SK-N-SH treated with all-trans-retinoic acid at 6 μM for 48 hours (cell line): Measurements from ENCODE around the gene RBM38.

Experiments used
- ATAC-seq: fragments of 200-7000 bp; cut with Tn5 transposase; 3 replicates; pipeline ENCODE4 v1.9.1; 2020; ENCODE audit warnings: mild to moderate bottlenecking, moderate library complexity
- BACH2 ChIP-seq: fragments of 250-450 bp; sonication (Bioruptor Pico); IDR thresholded peaks from 2 replicates; pipeline ENCODE4 v1.9.0; 2021; ENCODE audit warnings: mild to moderate bottlenecking, borderline replicate concordance
- ISL1 ChIP-seq: fragments of 250-450 bp; sonication (Bioruptor Pico); IDR thresholded peaks from 2 replicates; pipeline ENCODE4 v2.1.2; 2022; ENCODE audit warnings: mild to moderate bottlenecking, moderate library complexity
- OSR1 ChIP-seq: fragments of 250-450 bp; sonication (Bioruptor Pico); IDR thresholded peaks from 2 replicates; pipeline ENCODE4 v1.8.0; 2022; ENCODE audit warnings: moderate library complexity, mild to moderate bottlenecking, inconsistent platforms
- RARB ChIP-seq: fragments of 250-450 bp; sonication (Bioruptor Pico); IDR thresholded peaks from 2 replicates; pipeline ENCODE4 v1.8.0; 2021; ENCODE audit warnings: mild to moderate bottlenecking, moderate library complexity
- SNAI2 ChIP-seq: fragments of 250-450 bp; sonication (Bioruptor Pico); IDR thresholded peaks from 2 replicates; pipeline ENCODE4 v1.5.0; 2020; ENCODE audit warnings: mild to moderate bottlenecking, moderate library complexity
- TCF4 ChIP-seq: fragments of 250-450 bp; sonication (Bioruptor Pico); IDR thresholded peaks from 2 replicates; pipeline ENCODE4 v1.8.0; 2021; ENCODE audit warnings: mild to moderate bottlenecking, moderate library complexity, borderline replicate concordance
- TOX ChIP-seq: fragments of 250-450 bp; sonication (Bioruptor Pico); IDR thresholded peaks from 2 replicates; pipeline ENCODE4 v1.8.0; 2021; ENCODE audit warnings: mild to moderate bottlenecking, moderate library complexity, borderline replicate concordance
- ZC3H10 ChIP-seq: fragments of 250-450 bp; sonication (Bioruptor Pico); IDR thresholded peaks from 2 replicates; pipeline ENCODE4 v1.5.1; 2021; ENCODE audit warnings: mild to moderate bottlenecking, moderate library complexity
- ZFP30 ChIP-seq: fragments of 450-650 bp; formaldehyde crosslinking; IDR thresholded peaks from 2 replicates; pipeline ENCODE4 v1.5.0; 2022; ENCODE audit warnings: mild to moderate bottlenecking, moderate library complexity
- ZNF565 ChIP-seq: fragments of 450-650 bp; formaldehyde crosslinking; conservative IDR thresholded peaks from 2 replicates; pipeline ENCODE4 v1.5.0; 2020; ENCODE audit warnings: low read depth, mild to moderate bottlenecking, moderate library complexity
- TF ChIP-seq, protein P1 (sequence below): fragments of 250-450 bp; sonication (Bioruptor Pico); IDR thresholded peaks from 2 replicates; pipeline ENCODE4 v1.8.0; 2021; ENCODE audit warnings: low read depth, mild to moderate bottlenecking, moderate library complexity, borderline replicate concordance
- TF ChIP-seq, protein P2 (sequence below): fragments of 250-450 bp; sonication (Bioruptor Pico); IDR thresholded peaks from 2 replicates; pipeline ENCODE4 v1.5.1; 2021; ENCODE audit warnings: mild to moderate bottlenecking, moderate library complexity
- TF ChIP-seq, protein P3 (sequence below): fragments of 250-450 bp; sonication (Bioruptor Pico); IDR thresholded peaks from 2 replicates; pipeline ENCODE4 v1.5.0; 2020; ENCODE audit warnings: mild to moderate bottlenecking, moderate library complexity
- TF ChIP-seq, protein P4 (sequence below): fragments of 250-450 bp; sonication (Bioruptor Pico); IDR thresholded peaks from 2 replicates; pipeline ENCODE4 v1.8.0; 2020; ENCODE audit warnings: mild to moderate bottlenecking, moderate library complexity, borderline replicate concordance

Gene RBM38

DNA sequence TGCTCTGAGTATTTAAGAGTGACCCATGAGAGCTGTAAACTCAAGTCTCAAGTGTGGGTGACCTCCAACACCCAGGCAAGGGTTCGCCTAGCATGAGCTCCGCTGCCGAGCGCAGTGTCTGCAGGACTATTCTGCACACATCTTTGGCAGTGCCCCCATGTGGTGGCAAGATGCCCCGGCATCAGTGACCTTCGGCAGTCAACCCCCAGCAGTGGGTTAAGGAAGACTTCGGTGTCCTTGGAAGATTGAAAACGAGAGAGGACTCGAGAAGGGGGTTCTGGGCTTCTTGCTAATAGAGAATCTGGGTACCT is 43.1 kb downstream of the RBM38 start:
- TF ChIP-seq, protein P1, sequence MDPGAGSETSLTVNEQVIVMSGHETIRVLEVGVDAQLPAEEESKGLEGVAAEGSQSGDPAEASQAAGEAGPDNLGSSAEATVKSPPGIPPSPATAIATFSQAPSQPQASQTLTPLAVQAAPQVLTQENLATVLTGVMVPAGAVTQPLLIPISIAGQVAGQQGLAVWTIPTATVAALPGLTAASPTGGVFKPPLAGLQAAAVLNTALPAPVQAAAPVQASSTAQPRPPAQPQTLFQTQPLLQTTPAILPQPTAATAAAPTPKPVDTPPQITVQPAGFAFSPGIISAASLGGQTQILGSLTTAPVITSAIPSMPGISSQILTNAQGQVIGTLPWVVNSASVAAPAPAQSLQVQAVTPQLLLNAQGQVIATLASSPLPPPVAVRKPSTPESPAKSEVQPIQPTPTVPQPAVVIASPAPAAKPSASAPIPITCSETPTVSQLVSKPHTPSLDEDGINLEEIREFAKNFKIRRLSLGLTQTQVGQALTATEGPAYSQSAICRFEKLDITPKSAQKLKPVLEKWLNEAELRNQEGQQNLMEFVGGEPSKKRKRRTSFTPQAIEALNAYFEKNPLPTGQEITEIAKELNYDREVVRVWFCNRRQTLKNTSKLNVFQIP (CRISPR knock-in tag), result no peak
- no peak for TF ChIP-seq OSR1
- TF ChIP-seq SNAI2 (CRISPR knock-in tag), result no peak
- TF ChIP-seq TOX, result no peak
- TF ChIP-seq ZFP30 (CRISPR knock-in tag), result no peak
- TF ChIP-seq BACH2 (CRISPR knock-in tag), result no peak
- TF ChIP-seq, protein P2, sequence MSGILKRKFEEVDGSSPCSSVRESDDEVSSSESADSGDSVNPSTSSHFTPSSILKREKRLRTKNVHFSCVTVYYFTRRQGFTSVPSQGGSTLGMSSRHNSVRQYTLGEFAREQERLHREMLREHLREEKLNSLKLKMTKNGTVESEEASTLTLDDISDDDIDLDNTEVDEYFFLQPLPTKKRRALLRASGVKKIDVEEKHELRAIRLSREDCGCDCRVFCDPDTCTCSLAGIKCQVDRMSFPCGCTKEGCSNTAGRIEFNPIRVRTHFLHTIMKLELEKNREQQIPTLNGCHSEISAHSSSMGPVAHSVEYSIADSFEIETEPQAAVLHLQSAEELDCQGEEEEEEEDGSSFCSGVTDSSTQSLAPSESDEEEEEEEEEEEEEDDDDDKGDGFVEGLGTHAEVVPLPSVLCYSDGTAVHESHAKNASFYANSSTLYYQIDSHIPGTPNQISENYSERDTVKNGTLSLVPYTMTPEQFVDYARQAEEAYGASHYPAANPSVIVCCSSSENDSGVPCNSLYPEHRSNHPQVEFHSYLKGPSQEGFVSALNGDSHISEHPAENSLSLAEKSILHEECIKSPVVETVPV (CRISPR knock-in tag), result no peak
- ATAC-seq, result no peak; the same call in 2 of the 3 replicates

DNA sequence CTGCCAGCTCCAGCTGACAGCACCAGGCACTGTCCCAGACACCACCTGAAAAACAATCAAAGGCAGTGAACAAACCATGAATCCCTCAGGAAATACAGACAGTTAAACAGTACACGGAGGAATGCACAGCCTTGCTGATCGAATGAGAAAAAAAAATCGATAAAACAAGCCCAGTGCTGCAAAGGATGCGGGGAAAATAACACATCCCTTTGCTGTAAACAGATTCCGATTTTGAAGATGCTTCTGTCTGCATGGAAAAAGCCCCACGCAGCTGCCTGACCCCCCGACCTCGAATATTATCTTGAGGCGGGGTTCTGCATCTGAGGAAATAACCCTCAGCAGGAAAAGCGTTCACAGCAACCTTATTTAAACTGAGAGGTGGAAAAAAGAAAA is 43.9 kb downstream of the RBM38 start:
- TF ChIP-seq TOX (no peak), TCF4 (CRISPR knock-in tag) (no peak)
- TF ChIP-seq, protein P3, sequence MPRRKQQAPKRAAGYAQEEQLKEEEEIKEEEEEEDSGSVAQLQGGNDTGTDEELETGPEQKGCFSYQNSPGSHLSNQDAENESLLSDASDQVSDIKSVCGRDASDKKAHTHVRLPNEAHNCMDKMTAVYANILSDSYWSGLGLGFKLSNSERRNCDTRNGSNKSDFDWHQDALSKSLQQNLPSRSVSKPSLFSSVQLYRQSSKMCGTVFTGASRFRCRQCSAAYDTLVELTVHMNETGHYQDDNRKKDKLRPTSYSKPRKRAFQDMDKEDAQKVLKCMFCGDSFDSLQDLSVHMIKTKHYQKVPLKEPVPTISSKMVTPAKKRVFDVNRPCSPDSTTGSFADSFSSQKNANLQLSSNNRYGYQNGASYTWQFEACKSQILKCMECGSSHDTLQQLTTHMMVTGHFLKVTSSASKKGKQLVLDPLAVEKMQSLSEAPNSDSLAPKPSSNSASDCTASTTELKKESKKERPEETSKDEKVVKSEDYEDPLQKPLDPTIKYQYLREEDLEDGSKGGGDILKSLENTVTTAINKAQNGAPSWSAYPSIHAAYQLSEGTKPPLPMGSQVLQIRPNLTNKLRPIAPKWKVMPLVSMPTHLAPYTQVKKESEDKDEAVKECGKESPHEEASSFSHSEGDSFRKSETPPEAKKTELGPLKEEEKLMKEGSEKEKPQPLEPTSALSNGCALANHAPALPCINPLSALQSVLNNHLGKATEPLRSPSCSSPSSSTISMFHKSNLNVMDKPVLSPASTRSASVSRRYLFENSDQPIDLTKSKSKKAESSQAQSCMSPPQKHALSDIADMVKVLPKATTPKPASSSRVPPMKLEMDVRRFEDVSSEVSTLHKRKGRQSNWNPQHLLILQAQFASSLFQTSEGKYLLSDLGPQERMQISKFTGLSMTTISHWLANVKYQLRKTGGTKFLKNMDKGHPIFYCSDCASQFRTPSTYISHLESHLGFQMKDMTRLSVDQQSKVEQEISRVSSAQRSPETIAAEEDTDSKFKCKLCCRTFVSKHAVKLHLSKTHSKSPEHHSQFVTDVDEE (CRISPR knock-in tag), result no peak
- no peak for ATAC-seq

DNA sequence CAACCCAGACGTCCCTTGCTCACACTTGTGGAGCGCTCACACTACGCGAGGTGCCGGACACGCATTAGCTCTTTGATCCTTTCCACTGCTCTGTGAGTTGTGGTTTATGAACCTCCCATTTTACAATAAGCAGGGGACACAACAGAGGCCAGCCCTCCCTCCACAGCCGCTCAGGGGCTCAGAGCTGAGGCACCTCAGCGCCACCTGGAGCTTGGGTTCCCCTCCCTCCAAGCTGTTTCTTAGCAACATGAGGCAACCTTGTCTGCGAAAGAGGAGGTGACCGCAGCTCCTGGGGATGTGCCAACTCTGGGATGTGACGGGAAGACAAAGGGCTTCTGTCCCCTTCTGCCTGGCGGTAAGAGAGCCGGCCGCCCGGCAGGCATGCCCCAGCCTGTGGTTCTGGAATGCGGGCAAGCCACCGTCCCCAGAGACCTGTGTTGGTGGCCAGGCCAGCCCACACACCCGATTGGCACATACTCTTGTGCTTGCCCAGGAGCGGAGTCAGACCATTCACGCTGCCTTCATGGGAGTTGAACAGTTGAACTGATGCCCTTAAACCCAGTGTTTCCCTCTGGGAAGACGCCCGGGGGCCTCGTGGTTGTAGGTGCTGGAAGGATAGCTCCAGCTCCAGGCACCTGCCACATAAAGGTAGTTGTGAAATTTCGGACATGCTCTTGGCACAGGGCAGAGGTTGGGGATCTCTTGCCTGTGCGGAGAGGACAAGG is 44.5 kb downstream of the RBM38 start:
- TF ChIP-seq, protein P4, sequence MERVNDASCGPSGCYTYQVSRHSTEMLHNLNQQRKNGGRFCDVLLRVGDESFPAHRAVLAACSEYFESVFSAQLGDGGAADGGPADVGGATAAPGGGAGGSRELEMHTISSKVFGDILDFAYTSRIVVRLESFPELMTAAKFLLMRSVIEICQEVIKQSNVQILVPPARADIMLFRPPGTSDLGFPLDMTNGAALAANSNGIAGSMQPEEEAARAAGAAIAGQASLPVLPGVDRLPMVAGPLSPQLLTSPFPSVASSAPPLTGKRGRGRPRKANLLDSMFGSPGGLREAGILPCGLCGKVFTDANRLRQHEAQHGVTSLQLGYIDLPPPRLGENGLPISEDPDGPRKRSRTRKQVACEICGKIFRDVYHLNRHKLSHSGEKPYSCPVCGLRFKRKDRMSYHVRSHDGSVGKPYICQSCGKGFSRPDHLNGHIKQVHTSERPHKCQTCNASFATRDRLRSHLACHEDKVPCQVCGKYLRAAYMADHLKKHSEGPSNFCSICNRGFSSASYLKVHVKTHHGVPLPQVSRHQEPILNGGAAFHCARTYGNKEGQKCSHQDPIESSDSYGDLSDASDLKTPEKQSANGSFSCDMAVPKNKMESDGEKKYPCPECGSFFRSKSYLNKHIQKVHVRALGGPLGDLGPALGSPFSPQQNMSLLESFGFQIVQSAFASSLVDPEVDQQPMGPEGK (CRISPR knock-in tag), result no peak
- TF ChIP-seq SNAI2 (CRISPR knock-in tag) (no peak), ZNF565 (CRISPR knock-in tag) (no peak), ZC3H10 (CRISPR knock-in tag) (no peak), RARB (CRISPR knock-in tag) (no peak), ISL1 (CRISPR knock-in tag) (no peak), ZFP30 (CRISPR knock-in tag) (no peak), TOX (no peak)
- TF ChIP-seq, protein P1 (CRISPR knock-in tag), result no peak
- TF ChIP-seq, protein P3 (CRISPR knock-in tag), result no peak
- TF ChIP-seq, all 23 proteins: peak for 0
- no peak for ATAC-seq
